Fibroblast of skin of left biceps (primary cell): ENCODE results near the gene TNFSF9.
"Not testable (repeated sequence)": the region's sequence is repeated elsewhere in the genome, so short reads cannot be mapped to it uniquely, and the experiment has no call there.

Experiments
- DNase-seq, 2 experiments: peaks; one replicate each; pipeline ENCODE4 v3.0.0-alpha.2; 2013; ENCODE audit warnings: low read depth in 2 of 2

The TNFSF9 gene

DNA sequence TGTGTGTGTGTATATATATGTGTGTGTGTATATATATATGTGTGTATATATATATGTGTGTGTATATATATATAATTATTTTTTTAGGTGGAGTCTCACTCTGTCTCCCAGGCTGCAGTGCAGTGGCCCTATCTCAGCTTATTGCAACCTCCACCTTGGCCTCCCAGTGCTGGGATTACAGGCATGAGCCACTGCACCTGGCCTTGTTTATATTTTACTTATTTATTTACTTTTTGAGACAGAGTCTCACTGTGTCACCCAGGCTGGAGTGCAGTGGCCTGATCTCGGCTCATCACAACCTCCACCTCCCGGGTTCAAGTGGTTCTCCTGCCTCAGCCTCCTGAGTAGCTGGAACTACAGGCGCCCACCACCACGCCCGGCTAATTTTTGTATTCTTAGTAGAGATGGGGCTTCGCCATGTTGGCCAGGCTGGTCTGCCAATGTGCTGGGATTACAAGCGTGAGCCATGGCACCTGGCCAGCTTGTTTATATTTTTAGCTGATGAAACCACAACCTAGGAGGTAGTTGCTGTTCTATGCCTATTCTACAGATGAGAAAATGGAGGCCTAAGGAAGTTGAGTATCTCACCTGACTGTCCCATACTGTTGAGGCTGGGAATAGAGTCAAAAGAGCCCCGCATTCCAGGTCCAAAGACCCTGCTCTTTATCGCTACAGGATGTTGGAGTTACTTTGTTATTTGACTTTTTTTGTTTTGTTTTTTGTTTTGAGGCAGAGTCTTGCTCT, 22.6 kb upstream of the TNFSF9 start:
- DNase-seq, result not testable (repeated sequence)

DNA sequence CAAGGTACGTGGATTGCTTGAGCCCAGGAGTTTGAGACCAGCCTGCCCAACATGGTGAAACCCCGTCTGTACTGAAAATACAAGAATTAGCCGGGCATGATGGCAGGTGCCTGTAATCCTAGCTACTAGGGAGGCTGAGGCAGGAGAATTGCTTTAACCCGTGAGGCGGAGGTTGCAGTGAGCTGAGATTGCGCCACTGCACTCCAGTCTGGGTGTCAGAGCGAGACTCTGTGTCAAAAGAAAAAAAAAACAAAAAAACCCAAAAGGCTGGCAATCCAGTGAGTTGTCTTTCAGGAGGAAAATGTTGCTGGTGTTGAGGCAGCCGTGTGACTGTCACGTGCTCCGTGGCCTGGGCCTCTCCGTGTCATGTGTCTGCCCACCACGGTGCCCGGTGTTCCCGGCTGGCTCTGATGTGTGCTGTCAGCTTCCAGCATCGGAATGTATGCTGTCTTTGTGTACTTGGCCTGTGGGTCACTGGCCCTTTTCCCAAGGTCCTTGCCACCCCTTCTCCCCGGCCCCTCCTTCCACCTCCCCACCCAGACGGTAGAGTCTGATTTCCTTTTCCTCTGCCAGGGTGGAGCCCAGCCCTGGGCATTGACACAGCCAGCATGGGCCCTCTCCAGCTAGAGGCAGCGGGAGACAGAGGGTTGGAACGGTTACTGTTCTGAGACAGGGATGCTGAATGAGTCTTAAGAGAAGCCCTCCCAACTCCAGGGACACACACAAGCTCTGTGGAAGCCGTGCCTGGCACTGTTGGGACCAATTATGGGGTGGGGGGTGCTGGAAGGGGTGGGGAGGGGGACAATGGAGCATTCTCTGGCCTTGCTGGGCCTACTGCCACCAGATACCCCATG, 21.5 kb upstream of the TNFSF9 start:
- no peak for DNase-seq

DNA sequence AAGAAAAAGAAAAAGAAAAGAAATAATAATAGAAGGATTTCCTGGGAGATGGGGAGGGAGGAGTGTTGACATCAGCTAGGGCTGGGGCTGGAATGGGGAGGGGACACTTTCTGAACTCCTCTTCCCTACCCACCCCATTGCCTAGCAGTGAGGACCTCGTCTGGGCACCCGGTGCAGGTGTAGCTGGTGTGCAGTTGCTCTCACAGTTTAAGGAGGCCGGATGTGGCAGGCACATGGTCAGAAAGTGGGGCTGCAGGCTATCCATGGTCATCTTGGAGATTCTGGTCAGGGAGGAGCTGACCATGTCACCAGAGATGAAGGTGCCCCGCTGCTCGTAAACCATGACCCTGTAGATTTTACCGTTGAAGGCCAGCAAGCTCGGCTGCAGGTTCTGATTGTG, 20.2 kb upstream of the TNFSF9 start:
- no peak for DNase-seq

DNA sequence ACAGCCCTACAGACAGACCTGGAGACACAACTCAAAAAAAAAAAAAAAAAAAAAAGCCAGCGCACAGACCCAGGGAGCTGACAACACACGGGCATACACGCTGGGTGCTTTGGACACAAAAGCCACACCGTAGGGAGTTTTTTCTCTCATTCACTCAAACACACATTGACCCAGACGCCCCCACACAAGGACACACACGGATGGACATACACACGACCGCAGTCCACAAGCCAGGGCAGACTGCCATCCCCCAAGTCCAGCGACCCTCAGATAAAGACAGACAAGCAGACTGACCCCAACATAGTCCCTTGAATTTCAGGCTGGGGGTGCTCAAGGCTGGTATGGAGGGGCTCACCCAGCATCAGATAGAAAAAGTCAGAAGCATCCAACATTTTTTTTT, 16.7 kb upstream of the TNFSF9 start:
- DNase-seq, result no peak

DNA sequence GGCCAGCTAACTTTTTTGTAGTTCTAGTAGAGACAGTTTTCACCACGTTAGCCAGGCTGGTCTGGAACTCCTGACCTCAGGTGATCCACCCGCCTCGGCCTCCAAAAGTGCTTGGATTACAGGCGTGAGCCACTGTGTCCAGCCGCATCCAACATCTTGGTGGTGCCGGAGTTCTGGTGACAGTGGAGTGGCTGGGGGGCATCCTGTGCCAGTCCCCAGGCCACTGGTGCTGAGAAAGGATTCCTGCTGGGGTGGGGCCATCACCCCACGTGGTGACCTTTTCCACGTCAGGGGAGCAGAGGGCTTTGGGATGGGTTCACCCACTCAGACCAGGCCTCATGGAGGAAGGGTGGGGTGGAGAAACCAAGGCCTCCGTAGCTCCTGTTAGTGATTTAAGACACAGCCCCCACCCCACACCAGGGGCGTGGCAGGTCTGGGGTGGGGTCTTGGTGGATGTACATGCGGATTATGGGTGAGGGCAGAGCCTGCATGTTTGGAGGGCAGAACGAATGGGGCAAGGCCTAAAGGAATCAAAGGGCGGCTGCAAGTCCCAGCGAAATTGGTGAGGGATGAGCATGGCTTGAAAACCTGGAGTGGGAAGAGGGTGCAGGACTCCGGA, 15.8 kb upstream of the TNFSF9 start:
- DNase-seq, result no peak

DNA sequence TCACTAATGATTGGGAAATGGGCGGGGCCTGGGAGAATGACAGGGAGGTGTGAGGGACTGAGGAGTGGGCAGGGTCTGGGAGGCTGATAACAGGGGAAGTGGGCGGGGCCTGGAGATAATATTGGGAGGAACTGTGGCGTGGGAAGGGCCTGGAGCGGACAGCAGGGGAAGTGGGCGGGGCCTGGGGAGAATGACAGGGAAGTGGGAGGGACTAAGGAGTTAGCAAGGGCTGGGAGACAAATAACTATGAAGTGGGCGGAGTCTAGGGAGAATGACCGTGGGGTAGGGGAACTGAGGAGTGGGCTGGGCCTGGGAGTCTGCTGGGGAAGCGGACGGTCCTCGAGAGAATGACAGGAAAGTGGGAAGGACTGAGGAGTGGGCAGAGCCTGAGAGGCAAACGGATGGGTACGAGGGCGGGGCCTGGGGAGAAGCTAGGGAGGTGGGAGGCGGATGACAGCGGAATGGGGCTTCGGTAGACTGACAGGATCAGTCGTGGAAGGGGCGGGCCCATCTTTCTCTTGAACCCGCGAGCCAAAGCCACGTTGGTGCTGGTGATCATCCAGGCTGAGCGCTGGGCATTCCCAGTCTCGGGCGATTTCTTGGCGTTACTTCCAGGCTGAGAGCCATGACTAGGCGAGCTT, 14.7 kb upstream of the TNFSF9 start:
- peak; percentile 73 to 77 for DNase-seq

DNA sequence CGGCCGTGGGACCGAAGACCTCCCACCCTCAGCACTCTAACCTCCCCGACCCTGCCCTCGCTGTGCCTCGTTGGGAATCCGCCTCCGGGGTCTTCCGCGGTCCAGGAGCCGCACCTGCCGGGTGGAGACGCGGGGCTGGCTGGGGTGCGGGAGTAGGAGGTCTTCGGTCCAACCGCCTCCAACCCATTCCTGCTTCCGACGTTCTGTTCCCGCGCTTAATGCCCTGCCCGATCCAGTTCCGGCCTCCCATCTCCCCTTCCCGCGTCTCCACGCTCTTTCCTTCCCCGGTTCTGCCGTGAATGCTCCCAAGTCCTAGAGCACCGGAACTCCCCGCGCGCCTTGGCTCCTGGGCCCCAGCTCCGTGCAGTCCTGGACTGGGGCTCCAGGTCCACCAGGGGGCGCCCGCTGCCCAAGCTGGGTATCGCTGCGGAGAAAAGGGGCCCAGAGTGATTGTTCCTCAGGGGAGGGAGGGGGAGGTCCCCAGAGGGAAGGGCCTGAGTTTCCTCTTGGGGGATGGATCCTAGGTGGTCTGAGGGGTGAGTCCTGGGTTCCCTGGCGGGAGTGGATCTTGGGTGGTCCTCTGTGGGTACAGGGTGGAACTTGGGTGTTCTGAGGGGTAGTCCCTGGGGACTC, 14.1 kb upstream of the TNFSF9 start:
- DNase-seq, result peak; percentile 51 to 59

DNA sequence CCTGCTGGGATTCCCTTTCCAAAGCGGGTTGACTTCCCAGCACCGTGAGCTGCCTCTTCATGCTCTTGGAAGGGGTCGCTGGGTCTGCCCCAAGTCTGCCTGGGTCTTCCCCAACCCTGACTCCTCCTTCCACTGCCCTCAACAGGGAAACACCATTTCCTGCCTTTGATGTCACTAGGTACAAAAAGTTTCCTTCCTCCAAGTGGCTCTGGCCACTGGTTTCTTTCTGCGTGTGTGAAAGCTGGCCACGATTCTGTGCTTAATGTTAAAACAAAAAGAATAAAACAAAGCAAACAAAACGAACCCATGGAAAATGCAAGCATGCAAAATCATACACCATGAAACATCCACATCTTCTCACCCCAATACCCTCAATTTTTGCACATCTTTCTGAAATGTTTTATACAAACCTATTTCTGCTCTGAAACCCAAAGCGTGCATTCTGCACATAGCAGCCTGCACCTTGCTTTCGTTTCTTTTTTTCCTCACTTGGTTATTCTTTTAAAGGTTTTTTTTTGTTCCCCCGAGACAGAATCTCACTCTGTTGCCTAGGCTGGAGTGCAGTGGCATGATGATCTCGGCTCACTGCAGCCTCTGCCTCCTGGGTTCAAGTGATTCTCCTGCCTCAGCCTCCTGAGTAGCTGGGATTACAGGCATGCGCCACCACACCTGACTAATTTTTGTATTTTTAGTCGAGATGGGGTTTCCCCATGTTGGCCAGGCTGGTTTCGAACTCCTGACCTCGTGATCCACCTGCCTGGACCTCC, 12.5 kb upstream of the TNFSF9 start:
- DNase-seq, result no peak

DNA sequence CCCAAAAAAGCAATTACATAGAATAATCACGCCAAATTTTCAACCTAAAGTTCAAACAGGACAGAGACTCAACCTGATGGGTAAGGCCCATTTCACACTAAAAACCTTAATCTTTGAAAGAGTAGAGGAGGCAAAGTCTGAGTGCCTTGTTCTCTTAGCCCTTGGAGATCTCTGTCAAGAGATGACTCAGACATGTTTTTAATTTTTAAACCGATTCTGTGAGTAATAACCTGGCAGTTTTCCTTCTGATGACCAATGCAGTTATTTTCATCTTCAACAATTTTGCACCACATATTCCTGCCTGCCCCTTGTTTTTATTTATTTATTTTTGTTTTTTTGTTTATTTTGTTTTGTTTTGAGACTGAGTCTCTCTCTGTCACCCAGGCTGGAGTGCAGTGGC, 11.5 kb upstream of the TNFSF9 start:
- DNase-seq, result peak; percentile 54 to 57

DNA sequence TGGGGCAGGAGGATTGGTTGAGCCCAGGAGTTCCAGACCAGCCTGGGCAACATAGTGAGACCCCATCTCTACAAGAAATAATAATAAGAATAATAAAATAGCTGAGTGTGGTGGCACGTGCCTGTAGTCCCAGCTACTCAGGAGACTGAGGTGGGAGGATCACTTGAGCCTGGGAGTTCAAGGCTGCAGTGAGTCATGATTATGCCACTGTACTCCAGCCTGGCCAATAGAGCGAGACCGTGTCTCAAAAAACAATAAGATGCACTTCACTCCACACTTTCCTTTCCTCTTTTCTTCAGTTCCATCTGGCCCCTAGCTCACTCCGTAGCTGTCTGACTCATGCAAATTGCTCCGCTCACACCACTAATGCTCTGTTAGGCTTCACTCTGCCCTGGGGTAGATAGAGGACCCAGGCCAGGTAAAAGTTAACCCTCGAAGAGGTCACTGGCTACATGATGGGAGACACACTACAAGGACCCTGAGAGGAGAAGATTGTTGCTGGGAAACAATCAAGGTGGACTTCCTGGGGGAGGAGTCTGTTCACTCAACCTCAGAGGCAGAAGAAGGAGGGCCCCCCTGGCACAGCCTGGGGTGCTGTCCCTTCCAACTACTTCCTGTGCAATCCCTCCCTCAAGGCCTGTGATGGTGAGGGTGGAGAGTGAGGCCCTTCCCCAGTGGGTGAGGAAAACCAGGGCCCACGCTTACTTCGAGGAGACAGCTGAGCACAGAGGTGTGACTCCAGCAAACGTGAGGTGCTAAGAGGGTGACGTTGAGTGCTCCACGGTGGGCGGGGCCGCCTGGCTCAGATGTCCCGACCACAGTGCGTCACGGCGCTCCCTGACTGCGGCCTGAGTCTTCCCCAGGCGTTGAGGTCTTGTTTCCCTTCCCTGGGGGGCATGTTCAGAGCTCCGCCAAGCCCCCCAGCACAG, 8.8 kb upstream of the TNFSF9 start:
- no peak for DNase-seq

DNA sequence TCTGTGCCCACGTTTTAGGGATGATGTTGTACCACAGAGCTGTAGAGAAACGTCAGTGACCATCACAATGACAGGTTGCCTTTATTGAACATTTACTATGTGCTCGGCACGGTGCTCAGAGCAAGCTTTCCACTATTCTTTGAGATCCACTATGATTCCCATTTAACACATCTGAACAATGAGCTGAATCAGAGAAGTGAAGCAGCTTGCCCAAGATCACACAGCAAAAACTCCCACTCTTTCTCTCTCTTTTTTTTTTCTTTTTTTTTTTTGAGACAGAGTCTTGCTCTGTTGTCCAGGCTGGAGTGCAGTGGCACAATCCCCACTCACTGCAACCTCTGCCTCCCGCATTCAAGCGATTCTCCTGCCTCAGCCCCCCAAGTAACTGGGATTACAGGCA, 8.1 kb upstream of the TNFSF9 start:
- DNase-seq, result no peak

DNA sequence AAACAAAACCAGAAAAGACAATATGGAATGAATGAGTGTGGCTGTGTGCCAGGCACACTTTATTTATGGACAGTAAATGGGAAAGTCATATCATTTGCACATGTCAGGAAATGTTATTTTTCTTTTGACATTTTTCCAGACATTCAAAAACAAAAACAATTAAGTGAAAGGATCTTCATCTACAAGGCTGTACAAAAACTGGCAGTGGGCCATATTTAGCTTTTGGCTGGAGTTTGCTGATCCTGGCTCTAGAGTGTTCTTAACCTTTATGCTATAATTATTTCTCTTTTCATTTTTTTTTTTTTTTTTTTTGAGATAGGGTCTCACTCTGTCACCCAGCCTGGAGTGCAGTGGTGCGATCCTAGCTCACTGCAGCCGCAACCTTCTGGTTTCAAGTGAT, 6.5 kb upstream of the TNFSF9 start:
- DNase-seq, result no peak

DNA sequence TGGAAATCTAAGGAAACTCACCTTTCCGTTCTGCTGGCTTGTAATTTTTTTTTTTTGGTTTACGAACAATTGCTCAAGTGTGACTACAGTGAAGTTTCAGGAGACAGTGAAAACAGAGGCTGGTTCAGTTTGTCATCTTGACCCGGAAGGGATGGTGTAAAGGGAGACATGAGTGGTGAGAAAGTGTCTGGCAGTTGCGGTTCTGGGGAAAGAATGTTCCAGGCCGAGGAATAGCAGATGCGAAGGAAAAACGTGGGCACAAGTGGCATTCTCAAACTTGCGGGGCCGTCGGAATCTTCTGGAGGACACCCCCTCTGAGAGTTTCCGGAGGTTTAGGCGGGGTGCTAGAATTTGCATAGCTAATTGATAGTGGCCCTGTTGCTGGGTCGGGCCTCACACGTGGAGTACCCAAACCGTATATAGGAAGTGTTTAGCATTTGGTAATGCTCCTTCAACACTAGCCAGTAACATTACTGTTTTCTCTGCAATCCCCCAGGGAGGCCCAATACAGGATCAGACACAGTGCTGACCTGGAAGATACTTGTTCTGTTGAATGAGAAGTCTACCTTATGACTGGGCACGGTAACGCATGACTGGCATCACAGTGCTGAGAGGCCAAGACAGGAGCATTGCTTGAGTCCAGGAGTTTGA, 2.8 kb upstream of the TNFSF9 start:
- no peak for DNase-seq

DNA sequence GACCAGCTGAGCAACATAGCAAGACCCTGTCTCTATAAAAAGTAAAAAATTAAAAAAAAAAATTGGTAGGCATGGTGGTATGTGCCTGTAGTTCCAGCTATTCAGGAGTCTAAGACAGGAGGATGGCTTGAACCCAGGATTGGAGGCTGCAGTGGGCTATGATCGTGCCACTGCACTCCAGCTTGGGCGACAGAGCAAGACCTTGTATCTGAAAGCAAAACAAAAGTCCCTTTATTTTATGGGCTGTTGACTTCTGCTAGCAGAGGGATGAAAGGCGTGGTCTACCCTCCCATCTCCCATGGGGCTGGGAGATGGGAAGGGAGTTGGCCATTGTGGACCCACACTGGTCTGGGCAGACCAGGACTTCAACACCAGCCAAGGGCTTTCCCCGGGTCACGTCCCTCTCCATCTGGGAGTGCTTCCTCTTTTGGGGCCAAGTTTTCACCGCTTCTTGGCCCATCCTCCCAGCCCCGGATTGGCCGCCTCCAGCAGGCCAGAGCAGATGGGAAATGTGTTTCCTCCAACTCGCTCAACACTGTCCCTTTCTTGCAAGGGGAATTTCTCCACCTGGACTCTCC, 2.2 kb upstream of the TNFSF9 start:
- DNase-seq, result no peak

DNA sequence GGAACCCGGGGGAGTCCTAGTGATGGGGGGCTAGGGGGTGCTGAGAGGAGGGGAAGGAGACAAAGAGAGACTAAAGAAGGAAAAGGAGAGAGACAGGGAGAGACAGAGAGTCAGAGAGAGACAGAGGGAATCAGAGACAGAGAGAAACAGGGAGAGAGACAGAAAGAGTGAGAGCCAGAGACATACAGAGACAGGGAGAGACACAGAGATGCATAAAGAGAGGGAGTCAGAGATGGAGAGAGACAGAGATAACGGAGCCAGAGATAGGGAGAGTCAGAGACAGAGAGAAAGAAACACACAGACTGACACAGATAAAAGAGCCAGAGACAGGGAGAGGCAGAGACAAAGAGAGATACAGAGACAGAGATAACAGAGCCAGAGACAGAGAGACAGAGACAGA, 1.5 kb upstream of the TNFSF9 start:
- no peak for DNase-seq

DNA sequence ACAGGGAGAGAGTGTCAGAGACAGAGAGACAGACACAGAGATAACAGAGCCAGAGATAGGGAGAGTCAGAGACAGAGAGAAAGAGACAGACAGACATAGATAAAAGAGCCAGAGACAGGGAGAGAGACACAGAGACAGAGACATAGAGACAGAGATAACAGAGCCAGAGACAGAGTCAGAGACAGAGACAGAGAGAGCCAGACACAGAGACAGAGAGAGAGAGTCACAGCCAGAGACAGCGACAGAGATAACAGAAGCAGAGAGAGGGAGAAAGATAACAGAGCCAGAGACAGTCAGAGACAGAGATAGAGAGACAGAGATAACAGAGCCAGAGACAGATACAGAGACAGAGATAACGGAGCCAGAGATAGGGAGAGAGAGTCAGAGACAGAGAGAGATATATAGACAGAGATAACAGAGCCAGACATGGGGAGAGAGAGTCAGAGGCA, 865 bp upstream of the TNFSF9 start:
- DNase-seq, result no peak

DNA sequence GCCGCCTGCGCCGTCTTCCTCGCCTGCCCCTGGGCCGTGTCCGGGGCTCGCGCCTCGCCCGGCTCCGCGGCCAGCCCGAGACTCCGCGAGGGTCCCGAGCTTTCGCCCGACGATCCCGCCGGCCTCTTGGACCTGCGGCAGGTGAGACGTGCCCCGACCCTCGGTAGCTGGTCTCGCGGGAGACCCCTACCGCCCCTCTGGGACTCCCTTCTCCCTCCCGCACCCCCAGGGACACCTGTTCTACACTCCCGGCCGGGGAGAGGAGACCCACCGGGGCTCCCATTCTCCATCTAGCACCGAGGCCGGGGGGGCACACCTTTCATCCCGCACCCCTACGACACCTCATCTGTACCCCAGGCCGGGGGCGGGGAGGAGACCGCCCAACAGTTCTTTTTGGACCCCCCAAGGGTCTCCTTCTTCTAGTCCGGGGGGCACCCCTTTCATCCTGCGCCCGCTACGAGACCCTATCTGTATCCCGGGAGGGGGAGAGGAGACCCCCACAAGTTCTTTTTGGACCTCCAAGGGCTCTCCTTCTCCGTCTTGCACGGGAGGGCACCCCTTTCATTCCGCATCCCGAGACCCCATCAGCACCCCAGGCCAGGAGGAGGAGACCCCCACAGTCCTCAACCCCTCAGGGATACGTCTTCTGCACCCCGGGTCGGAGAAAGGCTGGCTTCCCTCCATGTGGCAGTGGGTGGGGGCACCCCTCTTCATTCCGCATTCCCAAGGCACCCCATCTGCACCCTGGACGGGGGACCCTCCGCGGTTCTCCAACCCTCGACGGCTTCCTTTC, 533 bp downstream of the TNFSF9 start:
- no peak for DNase-seq

DNA sequence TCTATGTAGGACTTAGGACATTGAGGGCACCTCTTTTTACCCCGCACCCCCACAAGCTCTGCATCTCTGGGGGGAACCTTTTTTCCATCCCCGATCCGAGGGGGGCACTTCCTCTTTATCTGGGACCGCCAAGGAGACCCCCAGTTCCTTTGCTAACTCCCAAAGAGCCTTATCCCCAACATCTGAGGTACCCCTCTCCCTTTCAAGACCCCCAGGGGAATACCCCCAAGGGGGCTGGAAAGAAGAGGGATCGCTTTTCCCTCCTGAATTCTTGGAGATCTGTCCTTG, 1.1 kb downstream of the TNFSF9 start:
- no peak for DNase-seq
